Dendritic cell treated with granulocyte-macrophage colony-stimulating factor and Interleukin-4, amounts not matched to agents 40 ng/mL and 50 ng/mL, for 4 days (primary cell): ENCODE results near the gene MAPKAP1.
A peak's percentile ranks its signal among the peaks of the same experiment; 100 is the strongest.

Source experiments
- H3K27ac Mint-ChIP-seq: one replicate; pipeline ENCODE4 v1.8.0; 2022; ENCODE audit warnings: mild to moderate bottlenecking, mixed read lengths
- H3K27me3 Mint-ChIP-seq: one replicate; pipeline ENCODE4 v1.8.0; 2022; ENCODE audit warnings: mild to moderate bottlenecking, mixed read lengths
- H3K36me3 Mint-ChIP-seq: one replicate; pipeline ENCODE4 v1.8.0; 2022; ENCODE audit warnings: low read depth, mixed read lengths
- H3K4me1 Mint-ChIP-seq: one replicate; pipeline ENCODE4 v1.8.0; 2022; ENCODE audit warnings: low read depth, mixed read lengths
- H3K4me3 Mint-ChIP-seq: one replicate; pipeline ENCODE4 v1.8.0; 2022; ENCODE audit warnings: mild to moderate bottlenecking, moderate library complexity, mixed read lengths
- H3K9me3 Mint-ChIP-seq: one replicate; pipeline ENCODE4 v1.8.0; 2022; ENCODE audit warnings: mixed read lengths
- intact Hi-C: fragments of 100-400 bp; cut with micrococcal nuclease; formaldehyde crosslinking; loops from one replicate; pipeline ENCODE4 v1.15.0; 2022

Gene MAPKAP1

DNA sequence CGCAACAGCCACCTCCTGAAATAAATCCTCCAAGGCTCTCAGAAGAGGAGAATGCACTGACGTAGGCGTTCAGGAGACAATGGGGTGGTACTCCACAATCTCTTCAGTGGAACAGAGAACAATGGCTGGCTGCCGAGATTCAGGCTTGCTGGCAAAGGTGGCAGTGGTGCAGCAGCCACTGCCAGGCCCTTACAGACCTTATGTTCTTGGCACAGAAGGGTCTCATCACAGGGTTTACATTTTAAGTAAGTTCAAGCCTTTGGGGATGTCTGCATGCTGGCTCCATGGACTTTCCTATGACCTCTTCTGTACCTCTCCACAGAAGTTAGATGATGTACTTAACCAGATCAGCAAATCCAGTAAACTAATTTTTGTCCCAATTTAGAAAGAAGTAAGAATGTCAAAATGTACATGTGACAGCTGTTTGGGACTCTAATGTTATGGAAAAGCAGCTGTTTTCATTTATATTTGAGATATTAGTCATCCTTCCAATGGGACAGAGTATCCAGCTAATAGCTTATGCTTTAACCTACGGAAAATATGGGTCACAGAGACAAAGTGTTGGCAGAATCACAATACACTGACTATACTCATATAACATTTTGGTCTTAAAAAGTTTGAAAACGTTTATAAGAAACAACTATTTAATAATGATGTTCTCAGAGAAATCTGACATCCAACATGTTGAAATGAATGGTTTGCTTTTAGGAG is 180.9 kb downstream of the MAPKAP1 start:
- H3K4me3 Mint-ChIP-seq, result no peak overlapping the region
- intact Hi-C loops, result no loop called here
- no peaks in the 10 kb centered on the region for H3K27me3 Mint-ChIP-seq
- no peak overlapping the region for H3K27ac Mint-ChIP-seq
- no peaks in the 10 kb centered on the region for H3K9me3 Mint-ChIP-seq
- peaks cover 30% of the 10 kb centered on the region for H3K36me3 Mint-ChIP-seq
- H3K4me1 Mint-ChIP-seq, result peaks cover 55% of the 10 kb centered on the region

DNA sequence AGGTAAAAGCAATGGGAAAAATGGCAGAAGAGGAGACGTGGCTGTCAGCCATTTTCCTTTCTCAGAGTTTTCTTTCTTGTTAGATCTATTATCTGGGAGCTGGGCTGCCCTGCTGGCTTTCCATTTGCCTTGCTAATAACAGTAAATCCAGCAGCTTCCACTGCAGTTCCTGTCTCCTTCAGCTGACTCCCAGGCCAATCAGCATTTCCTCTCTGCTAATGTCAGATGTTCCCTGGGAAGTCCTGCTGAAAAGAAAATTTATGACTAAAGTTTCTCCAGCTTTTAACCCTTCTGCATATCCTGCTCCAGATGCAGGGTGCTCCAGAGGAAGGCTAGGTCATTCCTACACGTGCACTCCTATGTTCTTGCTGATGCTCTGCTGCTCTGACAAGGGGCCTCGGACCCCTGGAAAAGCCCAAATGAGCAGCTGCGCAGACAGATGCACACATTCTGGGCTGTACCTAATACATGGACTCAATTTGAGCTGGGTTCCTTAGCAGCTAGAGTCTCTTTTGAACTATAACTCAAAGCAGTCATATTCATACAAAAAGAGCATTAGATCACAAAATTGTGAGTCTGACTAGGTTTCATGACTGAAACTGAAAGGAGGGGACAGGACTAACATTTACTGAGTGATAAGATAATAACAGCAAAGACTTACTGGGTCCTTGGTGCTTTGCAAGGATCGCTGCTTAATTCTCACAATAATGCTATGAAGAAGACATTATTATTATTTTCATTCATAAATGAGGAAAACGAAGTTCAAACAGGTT is 182.2 kb downstream of the MAPKAP1 start:
- H3K4me3 Mint-ChIP-seq, result no peak overlapping the region
- no peak overlapping the region for H3K27ac Mint-ChIP-seq
- intact Hi-C loops, result no loop called here
- peaks cover 54% of the 10 kb centered on the region for H3K4me1 Mint-ChIP-seq
- peaks cover 39% of the 10 kb centered on the region for H3K36me3 Mint-ChIP-seq
- H3K27me3 Mint-ChIP-seq, result no peaks in the 10 kb centered on the region
- no peaks in the 10 kb centered on the region for H3K9me3 Mint-ChIP-seq

DNA sequence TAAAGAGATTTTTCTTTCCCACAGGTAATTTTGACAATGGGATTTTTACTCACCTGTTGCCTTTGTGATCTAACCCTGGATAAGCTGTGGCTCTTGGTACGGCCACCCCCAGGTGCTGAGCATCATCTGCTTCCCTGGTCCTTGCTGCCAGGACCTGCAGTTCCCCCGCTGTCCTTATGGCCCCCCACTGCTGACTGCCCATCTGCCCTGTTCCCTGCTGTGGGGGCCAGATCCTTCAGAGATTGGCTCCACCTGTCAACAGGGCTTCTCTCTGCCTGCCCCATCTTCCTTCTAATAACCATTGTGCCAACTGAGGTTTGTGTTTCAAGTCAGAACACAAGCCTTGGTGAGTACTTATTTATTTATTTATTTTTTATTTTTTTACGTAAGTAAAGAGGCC is 183.3 kb downstream of the MAPKAP1 start:
- no peaks in the 10 kb centered on the region for H3K9me3 Mint-ChIP-seq
- H3K27ac Mint-ChIP-seq, result peak overlapping the region; percentile 44
- intact Hi-C loops, result no loop called here

DNA sequence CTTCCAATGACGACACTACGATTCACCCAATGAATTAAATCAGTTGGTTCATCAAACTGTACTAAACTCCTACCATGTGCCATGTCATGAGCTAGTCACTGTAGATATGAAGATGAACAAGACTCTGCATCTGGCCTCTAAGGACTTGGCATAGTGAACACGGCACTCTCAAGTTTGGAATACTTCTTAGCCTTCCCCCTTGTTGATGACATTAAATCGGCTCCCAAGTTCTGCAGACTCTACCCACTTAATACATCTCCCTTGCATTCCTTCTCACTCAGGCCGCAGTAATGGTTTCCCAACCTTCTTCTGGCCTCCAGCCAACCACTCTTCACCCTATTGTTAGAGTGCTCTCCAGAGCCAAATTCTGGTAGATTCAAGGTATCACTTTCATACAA is 184.7 kb downstream of the MAPKAP1 start:
- Mint-ChIP-seq H3K4me3 (no peak overlapping the region), H3K4me1 (peaks cover 34% of the 10 kb centered on the region), H3K9me3 (no peaks in the 10 kb centered on the region), H3K27me3 (no peaks in the 10 kb centered on the region), H3K36me3 (peaks cover 48% of the 10 kb centered on the region), H3K27ac (peak overlapping the region; percentile 87)
- intact Hi-C loops, result no loop called here

More for the DNA sequence above, 183.3 kb downstream of the MAPKAP1 start:
- Mint-ChIP-seq H3K4me3 (no peak overlapping the region), H3K36me3 (peaks cover 46% of the 10 kb centered on the region), H3K27me3 (no peaks in the 10 kb centered on the region), H3K4me1 (peaks cover 44% of the 10 kb centered on the region)

GRCh38 chr9:125521462-125522327 is 185.3 kb downstream of the MAPKAP1 start:
- no peaks in the 10 kb centered on the region for H3K9me3 Mint-ChIP-seq
- H3K27me3 Mint-ChIP-seq, result no peaks in the 10 kb centered on the region
- peaks cover 54% of the 10 kb centered on the region for H3K36me3 Mint-ChIP-seq
- H3K4me1 Mint-ChIP-seq, result peaks cover 34% of the 10 kb centered on the region
- peak overlapping the region; percentile 87 for H3K27ac Mint-ChIP-seq
- intact Hi-C loops, result no loop called here
- peak overlapping the region; percentile 18 for H3K4me3 Mint-ChIP-seq

GRCh38 chr9:125519734-125520133 is 187.3 kb downstream of the MAPKAP1 start:
- Mint-ChIP-seq H3K9me3 (no peaks in the 10 kb centered on the region), H3K36me3 (peaks cover 39% of the 10 kb centered on the region), H3K27me3 (no peaks in the 10 kb centered on the region), H3K4me1 (peaks cover 30% of the 10 kb centered on the region), H3K4me3 (no peak overlapping the region), H3K27ac (no peak overlapping the region)
- intact Hi-C loops, result no loop called here

DNA sequence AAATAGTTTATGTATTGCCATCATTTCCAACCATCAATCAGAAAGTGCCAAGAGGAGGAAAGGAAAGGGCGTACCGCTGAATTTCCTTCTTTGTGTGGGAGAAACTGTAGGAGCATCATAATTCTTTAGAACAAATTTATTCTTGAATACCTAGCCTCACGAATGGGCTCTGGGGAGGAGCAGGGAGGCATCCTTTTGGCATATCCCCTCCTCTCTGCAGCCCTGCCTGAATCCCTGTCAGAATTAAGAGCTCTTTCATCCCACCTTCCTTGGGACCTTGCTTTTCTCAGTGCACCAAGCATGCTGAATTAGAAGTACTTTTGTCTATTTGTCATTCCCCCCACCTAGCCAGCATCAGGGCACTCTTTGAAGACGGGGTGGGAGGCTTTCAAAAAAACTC is 189.4 kb downstream of the MAPKAP1 start:
- no peaks in the 10 kb centered on the region for H3K9me3 Mint-ChIP-seq
- no peak overlapping the region for H3K27ac Mint-ChIP-seq
- H3K4me1 Mint-ChIP-seq, result peaks cover 21% of the 10 kb centered on the region
- H3K27me3 Mint-ChIP-seq, result no peaks in the 10 kb centered on the region
- intact Hi-C loops, result no loop called here
- no peak overlapping the region for H3K4me3 Mint-ChIP-seq
- peaks cover 33% of the 10 kb centered on the region for H3K36me3 Mint-ChIP-seq

DNA sequence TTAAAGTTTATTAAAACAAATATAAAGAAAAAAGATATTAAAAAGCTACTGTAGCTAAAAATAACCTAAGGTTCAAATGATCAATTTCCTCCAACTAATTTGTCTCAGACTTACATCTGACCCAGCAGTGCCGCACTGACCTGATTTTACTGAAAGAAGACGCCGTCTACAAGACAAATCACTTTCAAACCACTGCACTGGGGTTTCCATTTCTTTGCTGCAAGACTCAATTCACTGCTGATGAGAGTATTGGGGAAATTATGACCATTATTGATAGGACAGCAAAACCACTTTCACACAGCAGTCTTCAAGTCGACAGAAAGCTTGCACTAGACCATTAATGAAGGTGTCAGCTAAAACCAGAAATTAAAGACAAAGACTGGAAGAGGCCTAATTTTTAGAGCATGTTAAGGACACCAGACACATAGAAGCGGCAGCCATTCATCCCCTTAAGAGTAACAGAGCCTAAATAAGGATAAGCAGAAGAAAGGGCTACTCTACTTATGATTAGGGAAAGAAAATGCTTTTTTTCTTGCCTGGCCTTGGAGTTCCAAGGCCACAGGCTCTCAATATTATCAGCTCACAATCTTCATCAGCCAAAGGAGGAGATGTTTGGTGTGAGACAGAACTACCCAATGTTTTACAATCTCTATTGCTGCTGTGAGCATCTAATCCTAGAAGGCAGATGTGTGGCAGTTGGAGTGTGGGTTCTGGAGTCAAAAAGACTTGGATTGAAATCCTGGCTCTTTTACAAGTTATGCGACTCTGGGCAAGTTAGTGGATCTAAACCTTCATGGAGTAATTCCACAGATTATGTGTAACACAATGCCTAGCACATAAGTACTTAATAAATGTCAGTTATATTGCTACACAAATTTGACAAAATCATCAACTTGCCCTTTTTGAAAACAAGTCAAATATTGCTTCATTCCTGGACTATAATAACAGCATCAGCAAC is 190.7 kb downstream of the MAPKAP1 start:
- intact Hi-C loops, result no loop called here
- Mint-ChIP-seq H3K4me1 (peaks cover 8% of the 10 kb centered on the region), H3K27me3 (no peaks in the 10 kb centered on the region), H3K27ac (peak overlapping the region; percentile 22), H3K4me3 (no peak overlapping the region), H3K36me3 (peaks cover 33% of the 10 kb centered on the region), H3K9me3 (no peaks in the 10 kb centered on the region)

DNA sequence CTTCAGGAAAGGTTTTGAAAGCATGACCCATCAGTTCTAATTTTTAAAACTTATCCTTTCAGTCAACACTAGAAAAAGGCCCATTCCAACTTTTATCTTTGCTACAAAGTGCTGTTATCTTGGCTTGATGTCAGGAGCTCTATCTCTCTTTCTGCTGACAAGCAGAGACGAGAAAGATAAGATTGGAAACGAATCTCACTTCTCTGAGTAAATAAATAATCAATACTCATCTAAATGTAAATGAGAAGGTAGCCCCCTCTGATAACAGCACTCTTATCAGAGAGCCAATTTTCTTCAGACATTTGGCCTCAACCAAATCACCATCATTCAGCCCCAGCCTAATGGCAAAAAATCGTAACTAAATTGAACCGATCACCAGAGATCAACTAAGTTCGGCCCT is 191.7 kb downstream of the MAPKAP1 start:
- intact Hi-C loops, result no loop called here
- Mint-ChIP-seq H3K4me1 (peaks cover 2% of the 10 kb centered on the region), H3K9me3 (no peaks in the 10 kb centered on the region), H3K36me3 (peaks cover 25% of the 10 kb centered on the region), H3K4me3 (no peak overlapping the region), H3K27me3 (no peaks in the 10 kb centered on the region), H3K27ac (no peak overlapping the region)

DNA sequence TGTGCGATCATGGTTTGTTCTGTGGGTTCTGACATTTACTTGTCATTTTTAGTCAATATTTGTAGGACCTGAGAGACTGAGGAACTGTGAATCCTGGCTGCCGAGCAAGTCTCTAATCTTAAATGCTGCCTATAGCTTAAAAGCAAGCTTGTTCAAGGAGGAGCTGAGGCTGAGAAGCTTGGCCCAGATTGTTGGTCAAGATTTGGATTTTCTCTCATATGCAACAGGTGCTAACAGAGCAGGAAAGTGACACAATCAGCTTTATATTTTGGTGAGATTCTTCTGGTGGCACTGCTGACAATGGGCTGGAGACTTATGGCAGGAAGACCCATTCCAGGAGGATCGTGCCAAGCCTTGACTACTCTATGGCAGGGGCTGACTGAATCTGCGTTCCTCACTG is 192.5 kb downstream of the MAPKAP1 start:
- no peak overlapping the region for H3K27ac Mint-ChIP-seq
- intact Hi-C loops, result no loop called here

DNA sequence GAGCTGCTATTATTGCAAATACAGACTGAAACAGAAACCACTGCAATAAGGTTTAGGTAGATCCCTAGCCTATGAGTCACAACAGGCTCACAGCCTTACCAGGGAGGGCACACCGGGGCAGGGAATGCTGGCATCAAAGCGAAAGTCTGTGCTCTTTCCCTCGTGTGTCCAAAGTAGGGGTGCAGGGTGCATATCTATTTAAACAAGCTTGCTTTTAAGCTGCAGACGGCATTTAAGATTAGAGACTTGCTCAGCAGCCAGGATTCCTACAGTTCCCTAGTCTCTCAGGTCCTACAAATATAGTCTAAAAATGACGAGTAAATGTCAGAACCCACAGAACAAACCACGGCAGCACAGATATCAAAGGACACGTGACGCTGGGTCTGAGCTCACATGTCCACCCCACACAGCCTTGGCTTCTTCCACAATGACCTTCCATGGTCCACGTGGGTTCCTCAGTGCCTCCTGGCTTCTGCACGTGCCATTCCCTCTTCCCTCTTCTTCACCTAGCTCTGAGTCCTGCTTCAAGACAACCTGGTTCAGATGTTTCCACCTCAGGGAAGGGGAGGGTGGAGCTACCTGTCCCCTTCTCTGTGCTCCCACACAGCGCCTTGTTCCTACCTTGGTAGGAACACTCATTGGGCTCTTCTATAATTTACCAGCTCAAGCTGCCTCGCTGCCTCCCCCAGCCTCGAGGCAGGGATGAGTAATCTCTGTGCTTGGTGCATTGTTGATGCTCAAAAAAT is 193.2 kb downstream of the MAPKAP1 start:
- intact Hi-C loops, result no loop called here
- H3K27ac Mint-ChIP-seq, result no peak overlapping the region
- peaks cover 18% of the 10 kb centered on the region for H3K36me3 Mint-ChIP-seq
- H3K4me1 Mint-ChIP-seq, result no peaks in the 10 kb centered on the region
- H3K27me3 Mint-ChIP-seq, result no peaks in the 10 kb centered on the region
- no peaks in the 10 kb centered on the region for H3K9me3 Mint-ChIP-seq
- no peak overlapping the region for H3K4me3 Mint-ChIP-seq

More for the DNA sequence above, 192.5 kb downstream of the MAPKAP1 start:
- Mint-ChIP-seq H3K4me1 (no peaks in the 10 kb centered on the region), H3K9me3 (no peaks in the 10 kb centered on the region), H3K36me3 (peaks cover 23% of the 10 kb centered on the region), H3K27me3 (no peaks in the 10 kb centered on the region), H3K4me3 (no peak overlapping the region)

DNA sequence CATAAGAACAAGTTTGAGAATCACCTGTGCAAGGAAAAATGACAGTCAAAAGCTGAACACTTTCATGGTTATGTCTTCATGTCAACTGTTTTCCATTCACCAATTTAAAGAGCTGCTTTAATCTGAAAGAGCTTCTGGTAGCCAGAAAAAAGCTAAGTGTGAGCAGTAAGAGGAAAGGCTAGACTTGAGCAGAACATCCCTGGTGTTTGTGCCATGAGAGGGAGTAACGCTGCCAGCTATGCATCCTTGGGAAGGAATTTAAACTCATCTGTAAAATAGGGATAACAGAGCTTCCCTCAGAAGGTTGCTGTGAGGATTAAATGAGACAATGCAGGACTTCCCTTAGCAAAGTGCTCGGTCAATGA is 193.7 kb downstream of the MAPKAP1 start:
- Mint-ChIP-seq H3K4me1 (no peaks in the 10 kb centered on the region), H3K4me3 (no peak overlapping the region), H3K9me3 (no peaks in the 10 kb centered on the region), H3K27me3 (no peaks in the 10 kb centered on the region), H3K36me3 (peaks cover 15% of the 10 kb centered on the region), H3K27ac (no peak overlapping the region)
- intact Hi-C loops, result no loop called here
